22Rv1 (cell line): ENCODE measurements around the gene ABCC6.
"Not testable (repeated sequence)": the region's sequence is repeated elsewhere in the genome, so short reads cannot be mapped to it uniquely, and the experiment has no call there.

Experiments used
- ZFX ChIP-seq: fragments of 450-650 bp; IDR thresholded peaks from 2 replicates; pipeline ENCODE4 v1.6.1; 2017; ENCODE audit warnings: antibody characterized with exemption, borderline replicate concordance
- TF ChIP-seq, protein P1 (sequence below): fragments of 450-650 bp; IDR thresholded peaks from 2 replicates; pipeline ENCODE4 v1.5.1; 2017; ENCODE audit warnings: mild to moderate bottlenecking

DNA sequence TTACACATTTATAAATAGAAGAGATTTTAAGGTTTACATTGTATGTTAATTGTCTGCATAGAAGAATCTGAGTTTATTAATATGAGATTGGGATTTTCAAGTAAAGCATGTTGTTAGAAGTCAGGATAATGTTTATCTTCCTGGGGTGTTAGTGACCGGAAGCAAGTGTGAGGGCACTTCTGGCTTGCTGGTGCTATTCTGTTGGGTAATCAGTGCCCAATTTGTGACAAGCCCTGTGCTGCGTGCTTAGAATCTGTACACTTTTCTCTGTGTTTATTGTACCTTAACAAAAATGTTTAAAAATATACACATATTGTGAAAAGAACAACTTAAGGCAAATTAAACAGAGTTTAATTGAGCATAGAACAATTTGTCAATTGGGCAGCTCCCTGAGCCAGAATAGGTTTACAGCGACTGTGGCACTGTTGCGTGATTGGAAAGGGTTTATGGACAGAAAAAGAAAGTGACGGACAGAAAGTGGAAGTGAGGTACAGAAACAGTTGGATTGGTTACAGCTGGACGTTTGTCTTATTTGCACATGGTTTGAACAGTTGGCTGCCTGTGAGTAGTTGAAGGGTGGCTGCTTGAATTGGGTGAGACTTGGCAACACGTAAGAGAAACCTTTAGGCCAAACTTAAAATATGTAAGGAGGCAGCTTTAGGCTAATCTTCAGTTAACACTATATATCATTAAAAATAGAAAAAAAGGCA lies 26.5 kb upstream of the ABCC6 start:
- TF ChIP-seq, protein P1, sequence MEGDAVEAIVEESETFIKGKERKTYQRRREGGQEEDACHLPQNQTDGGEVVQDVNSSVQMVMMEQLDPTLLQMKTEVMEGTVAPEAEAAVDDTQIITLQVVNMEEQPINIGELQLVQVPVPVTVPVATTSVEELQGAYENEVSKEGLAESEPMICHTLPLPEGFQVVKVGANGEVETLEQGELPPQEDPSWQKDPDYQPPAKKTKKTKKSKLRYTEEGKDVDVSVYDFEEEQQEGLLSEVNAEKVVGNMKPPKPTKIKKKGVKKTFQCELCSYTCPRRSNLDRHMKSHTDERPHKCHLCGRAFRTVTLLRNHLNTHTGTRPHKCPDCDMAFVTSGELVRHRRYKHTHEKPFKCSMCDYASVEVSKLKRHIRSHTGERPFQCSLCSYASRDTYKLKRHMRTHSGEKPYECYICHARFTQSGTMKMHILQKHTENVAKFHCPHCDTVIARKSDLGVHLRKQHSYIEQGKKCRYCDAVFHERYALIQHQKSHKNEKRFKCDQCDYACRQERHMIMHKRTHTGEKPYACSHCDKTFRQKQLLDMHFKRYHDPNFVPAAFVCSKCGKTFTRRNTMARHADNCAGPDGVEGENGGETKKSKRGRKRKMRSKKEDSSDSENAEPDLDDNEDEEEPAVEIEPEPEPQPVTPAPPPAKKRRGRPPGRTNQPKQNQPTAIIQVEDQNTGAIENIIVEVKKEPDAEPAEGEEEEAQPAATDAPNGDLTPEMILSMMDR = not testable (repeated sequence)
- TF ChIP-seq ZFX = not testable (repeated sequence)
